ENCODE results near the gene CEP43. TPM values are rescaled to one million over a fixed set of nuclear protein-coding genes. Genes with fewer than 3 reads are reported as not detected.

CEP43 gene
- total RNA-seq, 2 donors from 2014 or later = 17.5 to 21.9 TPM

DNA sequence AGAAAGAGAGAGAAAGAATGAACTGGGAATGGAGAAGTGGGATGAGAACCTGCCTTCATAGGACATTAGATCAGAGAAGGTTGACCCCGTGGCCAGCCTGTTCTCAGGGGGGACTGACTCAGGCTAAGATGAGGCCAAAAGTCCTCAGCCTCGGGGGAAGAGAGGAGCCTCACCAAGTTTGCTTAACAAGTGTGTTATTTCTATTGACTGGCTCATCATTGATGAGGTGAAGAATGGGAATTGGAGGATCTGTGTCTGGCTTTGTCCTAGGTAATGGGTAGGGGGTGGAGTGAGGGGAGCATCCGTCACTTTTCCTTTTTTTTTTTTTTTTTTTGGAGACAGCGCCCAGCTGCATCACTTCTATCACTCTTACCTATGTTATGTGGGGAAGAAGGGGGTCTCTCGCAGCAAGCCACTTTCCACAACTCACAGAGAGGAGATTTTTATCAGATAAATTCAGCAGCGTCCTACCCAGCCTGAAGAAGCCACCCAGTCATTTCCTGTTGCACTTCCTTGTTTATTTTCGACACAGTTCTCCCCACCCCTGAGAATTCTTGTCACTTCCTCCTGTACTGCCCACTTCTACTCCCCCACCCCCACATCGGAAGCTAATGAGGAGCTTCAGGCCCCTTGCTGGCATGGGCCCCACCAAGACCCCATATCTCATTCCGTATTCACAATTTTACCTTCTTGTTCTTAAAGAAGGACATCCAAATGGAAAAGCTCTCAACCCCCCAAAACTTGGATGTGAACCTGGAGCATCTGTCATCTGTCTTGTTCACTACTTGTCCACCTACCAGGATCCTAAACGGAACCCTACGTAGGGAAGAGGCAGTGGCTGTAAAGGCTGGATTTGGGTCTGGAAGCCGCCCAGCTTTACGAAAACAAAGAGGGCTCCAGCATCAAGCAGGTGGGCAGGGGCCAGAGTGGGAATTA is 40.0 kb upstream of the CEP43 start:
- Mint-ChIP-seq H3K27ac (peak overlapping the region; percentile 92 to 97), H3K36me3 (peaks cover 7 to 10% of the 10 kb centered on the region in 2 donors), H3K9me3 (peaks cover 5 to 7% of the 10 kb centered on the region in 2 donors)
- DNase-seq (ENCODE audit: low spot score in 2 of 2) (peak in 1 of 2 donors; percentile 25), ATAC-seq (no peak)

DNA sequence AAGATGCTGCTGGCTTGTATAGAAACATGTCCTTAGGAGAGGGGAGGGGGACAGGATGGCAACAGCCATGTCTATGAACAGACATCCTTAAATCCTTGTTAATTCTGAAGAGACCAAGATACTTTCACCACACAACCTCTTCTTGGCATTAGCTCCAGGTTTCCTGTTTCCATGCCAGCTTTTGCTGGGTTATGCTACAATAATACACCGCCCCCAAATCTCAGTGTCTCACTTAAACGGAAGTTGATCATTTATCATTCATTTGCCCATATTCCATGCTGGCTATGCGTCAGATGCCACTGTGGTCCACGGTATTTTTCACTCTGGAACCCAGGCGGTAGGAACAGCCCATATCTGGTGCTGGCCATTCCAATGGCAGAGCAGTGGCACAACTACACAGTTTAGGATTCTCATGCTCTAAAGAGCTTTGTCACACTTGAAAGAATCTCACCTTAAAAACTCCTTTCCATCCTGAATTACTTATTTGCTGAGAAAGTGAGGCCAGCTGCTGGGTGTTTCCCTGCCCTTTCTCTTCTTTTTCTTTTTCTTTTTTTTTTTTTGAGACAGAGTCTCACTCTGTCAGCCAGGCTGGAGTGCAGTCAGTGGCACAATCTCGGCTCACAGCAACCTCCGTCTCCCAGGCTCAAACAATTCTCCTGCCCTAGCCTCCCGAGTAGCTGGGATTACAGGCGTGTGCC is 39.1 kb upstream of the CEP43 start:
- ATAC-seq = no peak
- H3K9me3 Mint-ChIP-seq = peaks cover 5 to 7% of the 10 kb centered on the region in 2 donors

DNA sequence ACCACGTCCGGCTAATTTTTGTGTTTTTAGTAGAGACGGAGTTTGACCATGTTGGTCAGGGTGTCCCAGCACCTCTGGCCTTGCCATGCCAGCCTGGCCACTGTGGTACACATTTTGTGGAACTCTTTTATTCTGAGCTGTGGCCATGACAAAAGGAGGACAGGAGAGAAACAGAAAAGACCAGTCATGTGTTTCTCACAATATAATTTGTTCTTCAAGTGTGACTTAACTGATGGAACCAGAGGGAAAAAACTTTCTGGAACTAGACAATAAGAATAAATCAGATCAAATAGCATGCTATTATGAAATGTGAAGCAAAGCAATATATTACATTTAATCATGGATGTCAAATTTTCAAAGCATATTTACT is 38.6 kb upstream of the CEP43 start:
- Mint-ChIP-seq H3K9me3 (peaks cover 5 to 7% of the 10 kb centered on the region in 2 donors), H3K36me3 (peaks cover under 1 to 1% of the 10 kb centered on the region in 2 donors), H3K27ac (peak overlapping the region in 1 of 2 donors; percentile 97)
- ATAC-seq = no peak
- no peak for DNase-seq (ENCODE audit: low spot score in 2 of 2)

More for the DNA sequence above, 39.1 kb upstream of the CEP43 start:
- Mint-ChIP-seq H3K36me3 (peaks cover 6 to 7% of the 10 kb centered on the region in 2 donors), H3K27ac (peak overlapping the region in 1 of 2 donors; percentile 97)
- no peak for DNase-seq (ENCODE audit: low spot score in 2 of 2)

DNA sequence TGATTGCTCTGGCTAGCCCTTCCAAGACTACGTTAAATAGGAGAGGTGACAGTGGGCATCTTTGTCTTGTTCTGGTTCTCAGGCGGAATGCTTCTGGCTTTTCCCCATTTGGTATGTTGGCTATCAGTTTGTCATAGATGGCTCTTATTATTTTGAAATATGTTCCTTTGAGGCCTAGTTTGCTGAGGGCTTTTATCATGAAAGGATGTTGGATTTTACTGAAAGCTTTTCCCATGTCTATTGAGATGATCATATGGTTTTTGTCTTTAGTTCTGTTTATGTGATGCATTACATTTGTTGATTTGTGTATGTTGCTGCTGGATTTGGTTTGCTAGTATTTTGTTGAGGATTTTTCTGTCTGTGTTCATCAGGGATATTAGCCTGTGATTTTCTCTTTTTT is 32.9 kb upstream of the CEP43 start:
- ATAC-seq = no peak
- peaks cover 17 to 31% of the 10 kb centered on the region in 2 donors for H3K36me3 Mint-ChIP-seq
- peaks cover 21% of the 10 kb centered on the region in 2 donors for H3K9me3 Mint-ChIP-seq

DNA sequence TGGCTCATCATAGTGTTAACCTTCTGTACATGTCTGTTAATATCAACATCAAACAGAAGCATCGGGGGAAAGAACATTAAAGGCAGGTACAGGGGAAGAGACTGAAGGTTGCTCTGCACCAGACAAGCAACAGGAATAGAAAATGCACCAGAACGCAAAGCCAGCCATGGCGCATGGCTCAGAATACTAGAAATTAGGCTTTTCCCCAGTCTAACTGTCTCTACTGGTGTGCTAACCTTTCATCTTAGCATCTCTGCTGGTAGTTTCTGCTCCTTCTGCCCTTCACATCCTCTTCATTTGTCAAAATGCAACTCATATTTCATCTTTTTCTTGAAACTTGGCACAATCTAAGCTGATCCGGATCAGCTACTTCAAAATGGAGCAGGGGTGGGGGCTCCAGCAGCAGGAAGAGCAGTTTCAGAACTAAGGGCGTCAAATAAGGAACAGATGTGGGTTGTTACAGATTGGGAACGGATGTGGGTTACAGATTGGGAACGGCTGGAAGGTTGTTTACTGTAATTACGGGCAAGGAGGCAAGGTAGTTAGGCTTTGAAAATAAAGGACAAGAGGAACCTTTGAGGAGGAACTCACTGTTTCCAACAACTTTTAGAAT is 29.7 kb upstream of the CEP43 start:
- H3K36me3 Mint-ChIP-seq = peaks cover 29 to 31% of the 10 kb centered on the region in 2 donors
- peak in 1 of 2 donors; percentile 51 for ATAC-seq
- H3K27ac Mint-ChIP-seq = peak overlapping the region in 1 of 2 donors; percentile 76
- DNase-seq (ENCODE audit: low spot score in 2 of 2) = no peak
- H3K9me3 Mint-ChIP-seq = peaks cover 14 to 16% of the 10 kb centered on the region in 2 donors

More for the DNA sequence above, 32.9 kb upstream of the CEP43 start:
- no peak overlapping the region for H3K27ac Mint-ChIP-seq
- no peak for DNase-seq (ENCODE audit: low spot score in 2 of 2)

DNA sequence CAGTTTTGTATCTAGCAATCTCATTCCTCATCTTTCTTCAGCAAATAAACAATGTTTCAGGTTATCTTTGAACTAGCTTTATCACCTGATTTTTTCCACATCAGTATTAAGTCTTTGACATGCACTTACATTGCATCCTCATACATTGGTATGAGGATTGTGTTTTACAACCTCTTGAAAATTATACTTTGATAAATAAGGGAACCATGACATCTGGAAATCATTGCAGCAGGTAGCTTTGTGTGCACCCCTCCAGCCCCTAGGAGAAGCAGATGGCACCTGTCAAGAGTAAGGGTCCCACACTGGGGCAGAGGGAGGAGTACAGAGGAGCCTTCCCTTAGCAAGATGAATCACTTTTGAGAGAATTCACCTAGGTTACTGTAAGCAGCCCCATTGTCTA is 29.1 kb upstream of the CEP43 start:
- DNase-seq (ENCODE audit: low spot score in 2 of 2) (no peak), ATAC-seq (no peak)
- Mint-ChIP-seq H3K27ac (peak overlapping the region in 1 of 2 donors; percentile 76), H3K9me3 (peaks cover 14 to 16% of the 10 kb centered on the region in 2 donors), H3K36me3 (peaks cover 29 to 31% of the 10 kb centered on the region in 2 donors)

DNA sequence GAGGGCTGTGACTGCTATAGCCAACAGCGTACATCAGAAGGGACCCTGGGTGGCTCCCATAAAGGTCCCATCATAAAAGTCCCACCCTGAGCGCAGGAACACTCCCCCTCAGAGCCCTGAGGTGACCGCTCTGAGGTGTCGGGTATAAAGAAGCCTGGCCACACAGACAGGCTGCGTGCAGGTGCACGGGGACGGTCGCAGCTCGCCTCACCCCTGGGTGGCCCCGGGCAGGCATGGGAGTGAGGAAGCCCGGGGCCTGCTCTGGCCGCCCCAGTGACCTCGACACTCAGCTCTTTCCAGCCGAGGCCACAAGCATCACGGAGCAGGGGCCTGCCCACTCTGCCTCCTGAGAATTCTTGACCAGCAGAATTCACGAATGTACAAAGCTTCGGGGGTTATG is 28.4 kb upstream of the CEP43 start:
- Mint-ChIP-seq H3K36me3 (peaks cover 29 to 31% of the 10 kb centered on the region in 2 donors), H3K9me3 (peaks cover 14 to 16% of the 10 kb centered on the region in 2 donors), H3K27ac (peak overlapping the region in 1 of 2 donors; percentile 76)
- DNase-seq (ENCODE audit: low spot score in 2 of 2) (no peak), ATAC-seq (no peak)

DNA sequence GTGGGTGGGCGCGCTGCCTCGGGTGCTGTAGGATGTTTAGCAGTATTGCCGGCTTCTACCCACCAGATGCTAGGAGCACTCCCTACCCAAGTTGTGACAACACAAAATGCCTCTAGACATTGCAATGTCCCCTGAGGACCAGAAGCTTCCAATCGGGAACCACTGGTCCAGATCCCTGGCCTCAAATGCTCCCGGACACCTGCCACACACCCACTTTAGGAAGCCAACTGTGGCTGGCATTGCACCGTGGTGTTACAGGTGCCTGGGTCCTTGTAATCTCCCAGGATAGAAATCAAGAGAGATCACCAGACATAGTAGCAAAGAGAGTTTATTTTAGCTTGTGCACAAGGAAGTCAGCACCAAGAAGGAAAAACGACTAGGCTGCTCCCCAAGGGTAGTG is 27.9 kb upstream of the CEP43 start:
- no peak for DNase-seq (ENCODE audit: low spot score in 2 of 2)
- ATAC-seq = no peak
- peak overlapping the region in 1 of 2 donors; percentile 44 for H3K27ac Mint-ChIP-seq
- H3K9me3 Mint-ChIP-seq = peaks cover 12% of the 10 kb centered on the region in 2 donors
- H3K36me3 Mint-ChIP-seq = peaks cover 26% of the 10 kb centered on the region in 2 donors

DNA sequence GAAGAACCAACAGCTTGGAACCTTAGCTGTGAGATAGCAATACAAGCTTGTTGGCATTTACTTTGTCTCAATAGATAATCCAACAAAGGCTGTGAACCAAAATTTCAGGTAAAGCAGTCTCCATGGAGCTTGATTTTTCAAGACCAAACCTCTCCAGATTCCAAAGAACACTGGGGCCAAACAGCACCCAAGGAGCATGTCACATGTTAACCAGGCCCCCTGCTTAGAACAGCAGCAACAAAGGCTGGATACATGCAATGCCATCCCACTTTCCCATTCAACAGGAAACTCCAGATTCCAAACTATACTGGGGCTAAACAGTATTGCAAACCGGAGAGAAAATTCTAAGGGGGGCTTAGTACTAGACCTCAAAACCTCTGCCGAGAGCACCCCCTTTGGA is 27.1 kb upstream of the CEP43 start:
- H3K27ac Mint-ChIP-seq = peak overlapping the region in 1 of 2 donors; percentile 44
- DNase-seq (ENCODE audit: low spot score in 2 of 2) = no peak
- peaks cover 5 to 6% of the 10 kb centered on the region in 2 donors for H3K9me3 Mint-ChIP-seq
- no peak for ATAC-seq
- H3K36me3 Mint-ChIP-seq = peaks cover 17 to 18% of the 10 kb centered on the region in 2 donors

DNA sequence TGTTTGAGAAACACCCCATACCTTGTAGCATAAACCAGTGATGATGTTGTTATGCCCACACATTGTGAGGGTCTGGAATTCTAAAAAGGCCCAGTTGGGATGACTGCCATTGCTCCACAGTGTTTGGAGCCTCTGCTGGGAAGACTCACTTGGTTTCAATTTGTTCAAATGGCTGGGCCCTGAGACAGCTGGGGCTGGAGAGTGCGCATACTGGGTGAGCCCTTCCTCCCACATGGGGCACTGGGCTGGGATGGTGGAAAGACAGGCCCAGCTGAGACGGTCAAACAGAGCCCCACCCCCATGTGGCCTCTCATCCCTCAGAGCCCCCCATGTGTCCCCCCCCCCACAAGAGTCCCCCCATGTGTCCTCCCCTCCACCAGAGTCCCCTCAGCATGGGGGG is 22.6 kb upstream of the CEP43 start:
- DNase-seq (ENCODE audit: low spot score in 2 of 2) = no peak
- ATAC-seq = no peak
- no peaks in the 10 kb centered on the region for H3K9me3 Mint-ChIP-seq
- H3K27ac Mint-ChIP-seq = no peak overlapping the region
- peaks cover 6 to 11% of the 10 kb centered on the region in 2 donors for H3K36me3 Mint-ChIP-seq

DNA sequence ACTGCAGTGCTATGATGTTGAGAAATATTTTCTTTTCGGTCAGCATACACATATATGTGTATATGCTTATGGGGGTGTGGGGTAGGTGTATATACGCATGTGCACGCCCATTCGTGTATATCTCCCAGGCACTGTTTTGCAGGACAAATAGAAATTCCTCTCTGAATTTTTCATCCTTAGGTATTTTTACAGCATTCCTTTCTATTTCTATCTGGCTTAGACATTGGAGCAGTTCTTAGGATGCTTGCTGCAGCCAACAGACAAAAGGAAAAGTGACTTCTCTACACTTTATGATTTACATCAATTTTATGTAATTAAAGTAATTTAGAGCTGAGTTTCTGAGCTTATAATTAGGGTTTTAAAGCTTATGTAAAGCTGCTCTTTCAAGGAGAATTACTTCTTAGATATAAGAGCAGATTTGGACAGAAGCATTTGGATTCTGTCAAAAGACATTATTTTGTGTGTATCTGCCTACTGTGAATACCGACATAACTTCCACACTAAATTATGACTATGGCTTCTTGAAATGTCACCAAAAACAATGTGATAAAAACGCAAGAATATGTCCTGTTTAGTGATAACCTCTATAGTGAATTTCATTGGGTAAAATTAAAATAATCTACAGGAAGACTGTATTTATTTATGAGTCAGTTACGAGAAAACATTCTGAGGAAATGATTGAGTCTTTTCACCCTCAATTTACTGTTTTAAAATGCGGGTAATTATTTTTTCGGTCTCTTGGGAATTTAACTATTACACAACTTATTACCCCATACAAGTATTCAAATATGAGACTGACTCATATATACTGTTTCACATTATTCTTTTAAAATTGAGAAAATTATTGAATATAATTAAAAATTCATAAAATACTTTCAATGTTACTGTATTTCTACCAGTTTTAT is 21.3 kb upstream of the CEP43 start:
- H3K27ac Mint-ChIP-seq = no peak overlapping the region
- no peak for DNase-seq (ENCODE audit: low spot score in 2 of 2)
- H3K9me3 Mint-ChIP-seq = no peaks in the 10 kb centered on the region
- peaks cover 5 to 9% of the 10 kb centered on the region in 2 donors for H3K36me3 Mint-ChIP-seq
- ATAC-seq = no peak

DNA sequence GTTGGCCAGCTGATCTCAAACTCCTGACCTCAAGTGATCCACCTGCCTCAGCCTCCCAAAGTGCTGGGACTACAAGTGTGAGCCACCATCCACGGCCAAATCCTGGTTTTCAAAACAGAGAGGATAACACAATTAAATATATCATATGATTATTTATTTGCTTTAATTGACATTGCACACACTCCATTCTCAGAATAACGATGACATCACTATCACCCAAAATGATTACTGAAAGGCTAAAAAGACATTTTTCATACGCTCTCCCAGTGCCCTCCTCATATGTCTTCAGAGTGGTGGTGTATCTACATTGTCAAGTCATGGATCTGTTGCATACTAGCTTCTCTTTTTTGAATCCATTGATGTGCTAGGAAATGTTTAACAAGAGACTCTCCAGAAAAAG is 18.5 kb upstream of the CEP43 start:
- H3K36me3 Mint-ChIP-seq = peaks cover 6 to 13% of the 10 kb centered on the region in 2 donors
- H3K27ac Mint-ChIP-seq = no peak overlapping the region
- DNase-seq (ENCODE audit: low spot score in 2 of 2) (no peak), ATAC-seq (no peak)
- H3K9me3 Mint-ChIP-seq = no peaks in the 10 kb centered on the region

DNA sequence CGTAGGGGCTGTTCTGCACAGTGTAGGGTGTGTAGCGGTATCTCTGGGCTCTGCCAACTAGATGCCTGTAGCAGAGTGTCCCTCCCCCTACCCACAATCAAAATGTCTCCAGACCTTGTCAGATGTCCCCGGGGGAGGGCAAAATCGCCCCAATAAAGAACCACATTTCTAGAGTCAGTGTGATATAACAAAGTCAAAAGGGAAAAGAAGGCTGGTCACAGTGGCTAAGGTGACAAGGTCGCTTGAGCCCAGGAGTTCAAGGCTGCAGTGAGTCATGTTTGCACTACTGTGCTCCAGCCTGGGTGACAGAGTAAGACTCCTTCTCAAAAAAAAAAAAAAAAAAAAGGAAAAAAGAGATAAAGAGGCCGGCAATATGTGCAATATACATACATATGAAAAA is 11.7 kb upstream of the CEP43 start:
- H3K36me3 Mint-ChIP-seq = peaks cover 6 to 8% of the 10 kb centered on the region in 2 donors
- DNase-seq (ENCODE audit: low spot score in 2 of 2) = no peak
- no peaks in the 10 kb centered on the region for H3K9me3 Mint-ChIP-seq
- ATAC-seq = no peak
- H3K27ac Mint-ChIP-seq = peak overlapping the region in 1 of 2 donors; percentile 81

DNA sequence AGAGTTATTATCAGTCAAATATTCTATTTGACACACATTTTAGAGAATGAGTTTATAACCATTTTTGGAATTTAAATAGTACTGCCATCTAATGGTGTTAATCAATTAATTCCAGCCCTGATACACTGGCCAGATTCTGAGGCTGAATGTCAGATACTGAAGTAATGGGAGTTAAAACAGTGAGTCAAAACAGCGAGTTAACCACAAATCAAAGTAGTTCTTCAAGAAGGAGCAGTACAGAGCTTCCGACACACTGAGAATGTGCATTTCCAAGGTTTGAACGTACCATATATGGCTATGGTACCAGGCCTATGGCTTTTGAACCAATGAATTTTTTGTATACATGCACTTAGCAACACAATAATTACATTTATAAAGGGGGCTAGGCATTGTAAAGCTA is 11.3 kb upstream of the CEP43 start:
- no peaks in the 10 kb centered on the region for H3K9me3 Mint-ChIP-seq
- ATAC-seq (peak in 1 of 2 donors; percentile 39), DNase-seq (ENCODE audit: low spot score in 2 of 2) (no peak)
- H3K36me3 Mint-ChIP-seq = peaks cover 3% of the 10 kb centered on the region in 2 donors
- no peak overlapping the region for H3K27ac Mint-ChIP-seq

DNA sequence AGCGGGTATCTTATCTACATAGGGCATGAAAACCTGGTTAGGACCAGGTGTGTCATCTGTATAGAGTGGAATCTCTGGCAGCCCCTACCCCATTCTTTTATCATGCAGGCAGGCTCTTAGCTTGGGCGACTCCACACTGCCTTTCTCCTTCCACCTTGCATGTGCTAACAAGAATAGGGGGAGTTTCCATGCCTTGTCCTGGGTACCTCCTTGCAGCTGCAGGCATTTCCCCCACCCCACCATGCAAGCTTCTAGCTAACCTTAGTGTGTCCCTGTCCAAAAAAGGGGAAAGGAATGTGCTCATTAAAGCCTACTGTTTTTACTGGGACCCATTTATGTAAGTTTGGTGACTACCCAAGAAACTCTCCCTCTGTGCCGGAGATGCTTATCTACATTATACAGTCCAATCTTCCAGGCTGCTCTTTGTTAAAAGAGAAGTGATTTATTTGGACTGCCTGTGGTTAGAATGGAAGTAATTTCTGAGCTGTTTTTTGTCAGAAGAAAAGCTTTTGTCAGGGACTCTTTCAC is 10.5 kb upstream of the CEP43 start:
- ATAC-seq = no peak
- Mint-ChIP-seq H3K9me3 (no peaks in the 10 kb centered on the region), H3K27ac (no peak overlapping the region), H3K36me3 (no peaks in the 10 kb centered on the region)
- no peak for DNase-seq (ENCODE audit: low spot score in 2 of 2)
